ENCODE results near the gene PRLH. TPM values are rescaled to one million over a fixed set of nuclear protein-coding genes. Genes with fewer than 3 reads are reported as not detected.

The PRLH gene
- total RNA-seq = not detected
- polyA plus RNA-seq = not detected

DNA sequence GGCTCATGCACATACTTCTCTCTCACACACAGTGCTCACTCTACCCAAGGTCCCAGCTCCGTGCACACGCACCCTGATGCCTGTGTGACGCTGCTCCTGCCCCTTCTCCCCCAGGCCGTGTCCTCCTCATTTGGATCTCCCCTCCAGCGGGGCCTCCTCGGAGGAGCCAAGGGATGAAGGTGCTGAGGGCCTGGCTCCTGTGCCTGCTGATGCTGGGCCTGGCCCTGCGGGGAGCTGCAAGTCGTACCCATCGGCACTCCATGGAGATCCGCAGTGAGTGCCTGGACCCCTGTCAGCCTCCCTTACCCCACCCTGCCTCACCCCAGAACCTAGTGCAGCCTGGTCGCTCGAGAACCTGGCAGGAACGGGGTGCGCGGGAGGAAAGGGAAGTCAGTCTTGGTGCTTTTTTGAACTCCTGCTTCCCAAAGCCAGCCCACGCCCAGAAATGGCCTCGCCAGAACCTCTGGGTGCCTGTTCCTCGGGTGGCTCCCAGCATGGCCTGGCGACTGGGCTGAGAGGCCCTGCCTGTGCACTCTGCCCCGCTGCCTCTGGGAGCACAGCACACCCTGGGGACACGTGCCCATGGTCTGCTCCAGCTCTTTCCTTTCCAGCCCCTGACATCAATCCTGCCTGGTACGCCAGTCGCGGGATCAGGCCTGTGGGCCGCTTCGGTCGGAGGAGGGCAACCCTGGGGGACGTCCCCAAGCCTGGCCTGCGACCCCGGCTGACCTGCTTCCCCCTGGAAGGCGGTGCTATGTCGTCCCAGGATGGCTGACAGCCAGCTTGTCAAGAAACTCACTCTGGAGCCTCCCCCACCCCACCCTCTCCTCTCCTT, at the start of gene PRLH:
PRLH (plus strand) TSS at position 174 of the 835 bp plus-strand sequence; CDS start at position 174, 0 bp downstream.
- no peak for ATAC-seq (ENCODE audit: low read depth in 2 of 2)
- Histone ChIP-seq H3K27me3 (ENCODE audit: control insufficient read depth, insufficient read depth, low read length) (no peaks in the 10 kb centered on the region), H3K4me1 (ENCODE audit: control insufficient read depth, insufficient read depth, low read length, poor library complexity, severe bottlenecking) (no peaks in the 10 kb centered on the region), H3K36me3 (ENCODE audit: control insufficient read depth, insufficient read depth, low read length) (no peaks in the 10 kb centered on the region), H3K27ac (ENCODE audit: insufficient read depth, low read length, poor library complexity, severe bottlenecking) (no peak within 1 kb of the TSS), H3K4me3 (ENCODE audit: low read depth, low read length) (no peak within 1 kb of the TSS), H3K9me3 (ENCODE audit: control insufficient read depth in 2 of 2, low read length in 2 of 2) (no peaks in the 10 kb centered on the region)
- no peak within 1 kb of the TSS for H3K4me3 Mint-ChIP-seq
- no peaks in the 10 kb centered on the region for H3K36me3 Mint-ChIP-seq
- no peak within 1 kb of the TSS for H3K27ac Mint-ChIP-seq
- no peaks in the 10 kb centered on the region for H3K9me3 Mint-ChIP-seq
- no peak for DNase-seq
- no peaks in the 10 kb centered on the region for H3K27me3 Mint-ChIP-seq
- H3K4me1 Mint-ChIP-seq = no peaks in the 10 kb centered on the region

- Mint-ChIP-seq H3K4me1 (no peaks in the 10 kb centered on the region), H3K9me3 (no peaks in the 10 kb centered on the region), H3K36me3 (no peaks in the 10 kb centered on the region), H3K4me3 (no peak overlapping the region), H3K27ac (peak overlapping the region in 1 of 3 donors; percentile 61), H3K27me3 (no peaks in the 10 kb centered on the region)
- DNase-seq = no peak
- H3K27me3 ChIP-seq (ENCODE audit: control insufficient read depth, insufficient read depth, low read length) = no peaks in the 10 kb centered on the region
- no peak for ATAC-seq (ENCODE audit: low read depth in 2 of 2)
- H3K4me1 ChIP-seq (ENCODE audit: control insufficient read depth, insufficient read depth, low read length, poor library complexity, severe bottlenecking) = no peaks in the 10 kb centered on the region
- no peaks in the 10 kb centered on the region for H3K9me3 ChIP-seq (ENCODE audit: control insufficient read depth in 2 of 2, low read length in 2 of 2)
- no peak overlapping the region for H3K27ac ChIP-seq (ENCODE audit: insufficient read depth, low read length, poor library complexity, severe bottlenecking)
- no peaks in the 10 kb centered on the region for H3K36me3 ChIP-seq (ENCODE audit: control insufficient read depth, insufficient read depth, low read length)
- H3K4me3 ChIP-seq (ENCODE audit: low read depth, low read length) = no peak overlapping the region
Measured at GRCh38 chr2:237517163-237517562, 49.2 kb upstream of the PRLH start.

DNA sequence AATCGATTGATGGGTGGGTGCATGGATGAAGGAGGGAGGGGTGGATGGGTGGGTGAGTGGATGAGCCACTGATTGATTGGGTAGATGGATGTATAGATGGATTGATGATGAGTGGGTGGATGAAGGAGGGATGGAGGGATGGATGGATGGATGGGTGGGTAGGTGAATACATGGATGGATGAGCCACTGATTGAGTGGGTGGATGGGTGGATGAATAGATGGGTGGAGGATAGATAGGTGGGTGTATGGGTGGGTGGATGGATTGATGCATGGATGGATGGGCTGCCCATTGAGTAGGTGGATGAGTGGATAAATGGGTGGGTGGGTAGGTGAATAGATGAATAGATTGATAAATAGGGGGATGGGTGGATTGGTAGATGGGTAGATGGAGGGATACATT, 48.4 kb upstream of the PRLH start:
- no peaks in the 10 kb centered on the region for H3K27me3 ChIP-seq (ENCODE audit: control insufficient read depth, insufficient read depth, low read length)
- Mint-ChIP-seq H3K4me1 (no peaks in the 10 kb centered on the region), H3K36me3 (no peaks in the 10 kb centered on the region), H3K9me3 (no peaks in the 10 kb centered on the region), H3K4me3 (no peak overlapping the region), H3K27me3 (no peaks in the 10 kb centered on the region), H3K27ac (no peak overlapping the region)
- H3K4me1 ChIP-seq (ENCODE audit: control insufficient read depth, insufficient read depth, low read length, poor library complexity, severe bottlenecking) = no peaks in the 10 kb centered on the region
- no peak overlapping the region for H3K27ac ChIP-seq (ENCODE audit: insufficient read depth, low read length, poor library complexity, severe bottlenecking)
- DNase-seq (no peak), ATAC-seq (ENCODE audit: low read depth in 2 of 2) (no peak)
- no peak overlapping the region for H3K4me3 ChIP-seq (ENCODE audit: low read depth, low read length)
- H3K36me3 ChIP-seq (ENCODE audit: control insufficient read depth, insufficient read depth, low read length) = no peaks in the 10 kb centered on the region
- no peaks in the 10 kb centered on the region for H3K9me3 ChIP-seq (ENCODE audit: control insufficient read depth in 2 of 2, low read length in 2 of 2)

DNA sequence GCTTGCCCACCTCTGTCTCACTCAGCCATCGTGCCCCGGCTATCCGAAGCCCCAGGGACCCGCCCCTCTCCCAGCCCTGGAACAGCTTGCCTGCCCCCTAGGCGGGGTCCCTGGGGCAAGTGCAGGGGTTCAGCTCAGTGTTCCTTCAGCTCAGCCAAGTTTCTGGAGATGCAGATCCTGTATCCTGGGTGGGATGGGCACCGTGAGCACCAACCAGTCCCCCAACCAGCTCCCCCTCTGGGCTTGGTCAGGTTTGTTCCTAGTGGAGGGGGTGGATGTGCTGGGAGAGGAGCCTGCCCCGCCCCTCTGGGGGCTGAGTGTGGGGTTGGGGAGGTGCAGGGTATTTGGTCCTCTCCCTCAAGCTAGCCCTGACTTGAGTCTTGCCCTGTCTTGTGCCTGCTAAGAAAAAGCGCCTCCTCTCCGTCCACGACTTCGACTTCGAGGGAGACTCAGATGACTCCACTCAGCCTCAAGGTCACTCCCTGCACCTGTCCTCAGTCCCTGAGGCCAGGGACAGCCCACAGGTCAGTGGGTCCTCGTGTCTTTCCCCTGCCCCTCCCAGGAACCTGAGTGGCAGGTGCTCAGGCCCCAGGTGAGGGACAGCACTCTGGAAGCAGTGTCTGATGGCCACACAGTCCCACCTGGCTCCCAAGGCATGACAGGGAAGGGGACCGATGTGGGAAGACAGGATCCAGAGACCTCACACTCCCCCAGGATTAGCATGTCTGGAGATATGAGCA, 46.7 kb upstream of the PRLH start:
- Histone ChIP-seq H3K27me3 (ENCODE audit: control insufficient read depth, insufficient read depth, low read length) (no peaks in the 10 kb centered on the region), H3K4me3 (ENCODE audit: low read depth, low read length) (no peak overlapping the region), H3K27ac (ENCODE audit: insufficient read depth, low read length, poor library complexity, severe bottlenecking) (no peak overlapping the region), H3K9me3 (ENCODE audit: control insufficient read depth in 2 of 2, low read length in 2 of 2) (no peaks in the 10 kb centered on the region), H3K4me1 (ENCODE audit: control insufficient read depth, insufficient read depth, low read length, poor library complexity, severe bottlenecking) (no peaks in the 10 kb centered on the region), H3K36me3 (ENCODE audit: control insufficient read depth, insufficient read depth, low read length) (no peaks in the 10 kb centered on the region)
- ATAC-seq (ENCODE audit: low read depth in 2 of 2) = no peak
- Mint-ChIP-seq H3K9me3 (no peaks in the 10 kb centered on the region), H3K4me3 (no peak overlapping the region), H3K27ac (no peak overlapping the region), H3K36me3 (no peaks in the 10 kb centered on the region), H3K4me1 (no peaks in the 10 kb centered on the region), H3K27me3 (no peaks in the 10 kb centered on the region)
- no peak for DNase-seq

- no peaks in the 10 kb centered on the region for H3K9me3 Mint-ChIP-seq
- no peaks in the 10 kb centered on the region for H3K4me1 Mint-ChIP-seq
- H3K4me3 Mint-ChIP-seq = no peak overlapping the region
- no peak overlapping the region for H3K27ac ChIP-seq (ENCODE audit: insufficient read depth, low read length, poor library complexity, severe bottlenecking)
- no peak overlapping the region for H3K27ac Mint-ChIP-seq
- H3K9me3 ChIP-seq (ENCODE audit: control insufficient read depth in 2 of 2, low read length in 2 of 2) = no peaks in the 10 kb centered on the region
- ATAC-seq (ENCODE audit: low read depth in 2 of 2) (no peak), DNase-seq (no peak)
- no peaks in the 10 kb centered on the region for H3K27me3 Mint-ChIP-seq
- no peak overlapping the region for H3K4me3 ChIP-seq (ENCODE audit: low read depth, low read length)
- no peaks in the 10 kb centered on the region for H3K4me1 ChIP-seq (ENCODE audit: control insufficient read depth, insufficient read depth, low read length, poor library complexity, severe bottlenecking)
- H3K36me3 ChIP-seq (ENCODE audit: control insufficient read depth, insufficient read depth, low read length) = no peaks in the 10 kb centered on the region
- no peaks in the 10 kb centered on the region for H3K27me3 ChIP-seq (ENCODE audit: control insufficient read depth, insufficient read depth, low read length)
- H3K36me3 Mint-ChIP-seq = no peaks in the 10 kb centered on the region
Measured at GRCh38 chr2:237520290-237520689, 46.1 kb upstream of the PRLH start.

DNA sequence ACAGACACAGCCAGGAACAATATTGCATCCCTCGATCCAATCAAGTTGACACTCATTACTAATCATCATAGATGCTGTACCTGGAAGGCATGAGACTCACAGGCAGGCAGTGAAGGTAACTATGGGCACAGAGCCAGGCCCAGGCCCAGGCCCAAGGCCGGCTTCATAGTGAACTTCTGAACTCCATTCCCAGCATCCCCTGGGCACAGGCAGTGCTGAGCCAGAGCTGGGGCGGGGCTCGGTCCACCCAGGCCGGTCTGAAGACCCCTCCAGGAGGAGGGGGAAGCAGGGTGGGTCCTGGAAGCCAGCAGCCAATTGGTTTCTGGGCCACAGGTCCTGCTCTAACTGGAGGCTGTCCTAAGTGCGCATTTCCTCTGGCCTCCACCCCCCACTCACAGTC, 41.7 kb upstream of the PRLH start:
- no peak overlapping the region for H3K27ac Mint-ChIP-seq
- no peaks in the 10 kb centered on the region for H3K4me1 ChIP-seq (ENCODE audit: control insufficient read depth, insufficient read depth, low read length, poor library complexity, severe bottlenecking)
- H3K9me3 ChIP-seq (ENCODE audit: control insufficient read depth in 2 of 2, low read length in 2 of 2) = no peaks in the 10 kb centered on the region
- H3K27ac ChIP-seq (ENCODE audit: insufficient read depth, low read length, poor library complexity, severe bottlenecking) = no peak overlapping the region
- ATAC-seq (ENCODE audit: low read depth in 2 of 2) (no peak), DNase-seq (no peak)
- no peak overlapping the region for H3K4me3 Mint-ChIP-seq
- no peaks in the 10 kb centered on the region for H3K27me3 Mint-ChIP-seq
- H3K4me1 Mint-ChIP-seq = no peaks in the 10 kb centered on the region
- H3K27me3 ChIP-seq (ENCODE audit: control insufficient read depth, insufficient read depth, low read length) = no peaks in the 10 kb centered on the region
- no peaks in the 10 kb centered on the region for H3K36me3 Mint-ChIP-seq
- no peaks in the 10 kb centered on the region for H3K36me3 ChIP-seq (ENCODE audit: control insufficient read depth, insufficient read depth, low read length)
- H3K4me3 ChIP-seq (ENCODE audit: low read depth, low read length) = no peak overlapping the region
- no peaks in the 10 kb centered on the region for H3K9me3 Mint-ChIP-seq

DNA sequence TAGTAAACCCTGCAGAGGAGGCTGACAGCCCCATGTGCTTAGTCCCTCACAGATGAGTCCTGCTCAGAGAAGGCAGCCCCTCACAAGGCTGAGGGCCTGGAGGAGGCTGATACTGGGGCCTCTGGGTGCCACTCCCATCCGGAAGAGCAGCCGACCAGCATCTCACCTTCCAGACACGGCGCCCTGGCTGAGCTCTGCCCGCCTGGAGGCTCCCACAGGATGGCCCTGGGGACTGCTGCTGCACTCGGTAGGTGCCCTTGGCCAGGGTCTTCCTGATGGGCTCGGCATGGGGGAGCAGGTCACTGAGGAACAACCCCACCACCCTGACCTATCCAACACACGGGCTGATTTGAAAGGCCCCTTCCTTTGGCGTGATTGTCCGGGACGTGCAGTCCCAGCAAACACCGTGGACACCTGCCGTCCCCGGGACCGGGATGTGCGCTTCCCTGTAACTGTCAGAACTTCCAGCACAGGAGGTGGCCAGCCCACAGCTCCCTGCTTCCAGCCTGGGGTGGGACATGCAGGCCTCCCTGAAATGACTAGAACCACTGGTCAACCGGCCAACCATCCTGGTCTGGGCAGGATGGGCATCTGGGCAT, 40.7 kb upstream of the PRLH start:
- no peaks in the 10 kb centered on the region for H3K4me1 ChIP-seq (ENCODE audit: control insufficient read depth, insufficient read depth, low read length, poor library complexity, severe bottlenecking)
- H3K4me3 Mint-ChIP-seq = no peak overlapping the region
- no peak for DNase-seq
- no peaks in the 10 kb centered on the region for H3K9me3 Mint-ChIP-seq
- H3K27me3 ChIP-seq (ENCODE audit: control insufficient read depth, insufficient read depth, low read length) = no peaks in the 10 kb centered on the region
- no peaks in the 10 kb centered on the region for H3K27me3 Mint-ChIP-seq
- no peak overlapping the region for H3K4me3 ChIP-seq (ENCODE audit: low read depth, low read length)
- no peaks in the 10 kb centered on the region for H3K9me3 ChIP-seq (ENCODE audit: control insufficient read depth in 2 of 2, low read length in 2 of 2)
- no peak for ATAC-seq (ENCODE audit: low read depth in 2 of 2)
- no peak overlapping the region for H3K27ac ChIP-seq (ENCODE audit: insufficient read depth, low read length, poor library complexity, severe bottlenecking)
- no peaks in the 10 kb centered on the region for H3K4me1 Mint-ChIP-seq
- no peaks in the 10 kb centered on the region for H3K36me3 ChIP-seq (ENCODE audit: control insufficient read depth, insufficient read depth, low read length)
- no peaks in the 10 kb centered on the region for H3K36me3 Mint-ChIP-seq
- H3K27ac Mint-ChIP-seq = no peak overlapping the region

Data from CD4-positive, CD25-positive, alpha-beta regulatory T cell (primary cell).